NCI-H146 treated with DMSO at 0.1 percent for 48 hours (cell line): Measurements from ENCODE around the gene PPFIBP2.
"Not testable (repeated sequence)": the region's sequence is repeated elsewhere in the genome, so short reads cannot be mapped to it uniquely, and the experiment has no call there.

Experiments
- DNase-seq: peaks from one replicate; lab custom pipeline; 2025; ENCODE audit not compliant: unreplicated experiment; lab: John Stamatoyannopoulos, UW

The PPFIBP2 gene

DNA sequence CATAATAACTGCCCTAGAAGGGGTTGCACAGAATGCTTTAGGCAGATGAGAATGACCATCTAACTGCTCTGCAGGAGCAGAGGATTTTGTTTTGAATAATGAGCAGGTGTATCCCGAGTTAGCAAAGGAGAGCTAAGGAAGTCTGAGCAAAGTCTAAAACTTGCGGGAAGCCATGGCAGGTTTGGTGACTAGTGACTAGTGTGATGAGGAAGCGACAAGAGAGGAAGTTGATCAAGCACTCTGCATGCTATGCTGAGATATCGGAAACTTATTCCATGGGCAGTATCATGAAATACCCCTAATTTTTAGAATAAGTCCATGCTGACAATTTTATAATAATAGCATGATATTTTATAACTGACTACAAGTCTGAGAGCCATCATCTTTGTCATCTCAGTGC lies 15.6 kb upstream of the PPFIBP2 start:
- DNase-seq = no peak

DNA sequence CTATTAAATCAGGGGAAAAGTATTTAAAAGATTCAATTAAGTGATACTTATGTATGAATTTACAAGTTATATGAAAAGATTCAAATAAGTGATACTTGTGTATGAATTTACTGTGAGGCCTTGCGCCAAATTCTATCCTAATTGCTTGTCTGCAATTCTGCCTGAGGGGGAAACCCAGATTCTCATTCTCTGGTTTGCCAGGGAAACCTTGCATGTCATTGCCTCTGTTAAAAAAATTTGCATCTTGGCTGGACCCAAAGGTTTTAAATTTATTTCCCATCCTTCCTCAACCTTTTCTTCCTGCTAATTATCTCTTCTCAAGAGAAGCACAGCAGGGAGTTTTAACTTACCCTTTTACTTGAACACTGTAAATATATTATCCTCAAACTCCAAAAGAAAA lies 14.7 kb upstream of the PPFIBP2 start:
- no peak for DNase-seq

DNA sequence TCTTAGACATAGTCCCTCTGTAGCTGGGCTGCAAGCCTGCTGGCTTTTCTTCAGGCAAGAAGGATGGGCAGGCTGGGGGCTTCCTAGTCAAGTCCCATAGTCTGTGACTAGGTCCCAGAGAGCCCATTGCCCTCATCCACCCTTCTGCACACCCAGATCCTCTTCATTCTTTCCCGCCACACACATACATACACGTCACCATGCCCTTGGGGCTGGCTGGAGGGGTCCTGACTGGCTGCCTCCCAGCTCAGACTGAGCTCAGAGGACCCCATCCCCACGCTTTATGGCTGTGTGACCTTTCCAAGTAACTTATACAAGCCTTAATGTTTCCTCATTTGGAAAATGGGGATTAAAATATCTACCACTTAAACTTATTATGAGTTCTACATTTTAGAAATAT lies 13.5 kb upstream of the PPFIBP2 start:
- DNase-seq = no peak

- no peak for DNase-seq
Measured at GRCh38 chr11:7501251-7501650, 12.5 kb upstream of the PPFIBP2 start.

DNA sequence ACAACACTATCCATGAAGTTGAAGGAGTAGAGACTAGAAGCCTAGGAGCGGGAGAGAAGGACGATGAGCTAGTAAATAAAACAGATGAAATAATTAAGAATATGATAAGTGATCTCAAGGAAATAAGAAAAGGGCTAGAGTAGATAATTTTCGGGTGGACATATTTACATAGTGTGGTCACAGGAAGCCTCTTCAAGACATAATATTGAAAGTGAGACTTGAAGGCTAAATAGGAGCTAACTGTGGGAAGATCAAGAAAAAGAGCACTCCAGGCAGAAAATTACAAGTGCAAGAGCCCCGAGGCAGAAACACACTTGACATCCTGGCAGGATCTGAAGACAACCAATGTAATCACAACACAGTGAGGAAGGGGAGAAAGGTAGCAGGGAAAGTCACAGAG lies 11.9 kb upstream of the PPFIBP2 start:
- no peak for DNase-seq

GRCh38 chr11:7506243-7506642 lies 7.6 kb upstream of the PPFIBP2 start:
- DNase-seq = no peak

DNA sequence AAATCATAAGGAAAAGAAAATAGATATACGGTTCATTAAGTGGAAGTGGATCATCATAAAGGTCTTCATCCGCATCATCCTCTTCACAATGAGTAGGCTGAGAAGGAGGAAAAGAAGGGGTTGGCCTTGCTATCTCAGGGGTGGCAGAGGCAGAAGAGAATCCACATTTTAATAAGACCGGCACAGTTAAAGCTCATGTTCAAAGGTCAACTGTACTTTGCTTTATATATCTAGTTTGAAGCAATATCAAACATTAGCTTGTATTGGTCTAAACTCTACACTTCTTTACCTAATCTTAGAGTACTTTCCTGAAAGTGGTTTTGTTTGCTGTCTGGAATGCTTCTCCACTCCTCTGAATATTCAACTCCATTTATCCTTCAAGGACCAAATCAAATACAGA lies 5.7 kb upstream of the PPFIBP2 start:
- DNase-seq = no peak

DNA sequence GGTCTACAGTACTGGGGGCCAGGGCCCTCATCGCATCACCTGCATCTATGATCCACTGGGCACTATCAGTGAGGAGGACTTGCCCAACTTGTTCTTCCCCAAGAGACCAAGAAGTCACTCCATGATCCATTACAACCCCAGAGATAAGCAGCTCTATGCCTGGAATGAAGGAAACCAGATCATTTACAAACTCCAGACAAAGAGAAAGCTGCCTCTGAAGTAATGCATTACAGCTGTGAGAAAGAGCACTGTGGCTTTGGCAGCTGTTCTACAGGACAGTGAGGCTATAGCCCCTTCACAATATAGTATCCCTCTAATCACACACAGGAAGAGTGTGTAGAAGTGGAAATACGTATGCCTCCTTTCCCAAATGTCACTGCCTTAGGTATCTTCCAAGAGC lies 3.8 kb upstream of the PPFIBP2 start:
- no peak for DNase-seq

GRCh38 chr11:7511401-7511800 lies 2.4 kb upstream of the PPFIBP2 start:
- no peak for DNase-seq

DNA sequence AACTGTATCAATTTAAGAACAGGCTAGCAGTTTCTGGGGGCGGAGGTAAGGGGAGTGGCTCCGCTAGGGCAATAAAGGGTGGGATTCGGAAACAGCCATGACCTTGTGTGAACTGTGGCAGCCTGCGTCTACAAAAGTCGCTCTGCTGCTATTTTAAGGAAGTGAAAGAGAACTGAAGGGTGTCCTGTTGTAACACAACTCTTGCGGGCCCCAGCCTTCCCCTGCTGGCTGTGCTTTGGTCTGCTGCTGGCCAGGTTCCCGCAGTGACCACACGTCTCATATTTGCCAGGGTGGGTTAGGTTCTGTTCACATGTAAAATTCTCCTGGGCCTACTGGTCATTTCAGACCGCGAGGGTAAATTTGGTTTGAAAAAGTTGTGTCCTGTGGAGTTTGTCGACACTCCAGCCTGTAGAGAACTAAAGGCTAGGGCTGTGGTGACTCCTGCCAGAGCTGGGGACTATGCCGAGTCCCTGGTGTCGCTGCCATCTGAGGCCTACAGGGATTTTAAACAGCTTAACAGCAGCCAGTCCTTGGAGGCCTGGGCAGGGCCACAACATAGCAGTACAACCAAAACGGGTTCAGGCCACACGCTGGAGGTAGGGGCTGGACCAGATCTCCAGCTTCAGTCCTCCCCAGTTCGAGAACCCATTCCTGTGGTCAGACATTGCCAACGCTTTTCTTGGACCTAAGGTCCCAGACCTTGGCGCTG lies 1.1 kb upstream of the PPFIBP2 start:
- DNase-seq = no peak

- no peak for DNase-seq
Measured at GRCh38 chr11:7514099-7514591, 346 bp downstream of the PPFIBP2 start.

GRCh38 chr11:7515447-7515886 lies 1.7 kb downstream of the PPFIBP2 start:
- no peak for DNase-seq

- no peak for DNase-seq
Measured at GRCh38 chr11:7516475-7516874, 2.7 kb downstream of the PPFIBP2 start.

DNA sequence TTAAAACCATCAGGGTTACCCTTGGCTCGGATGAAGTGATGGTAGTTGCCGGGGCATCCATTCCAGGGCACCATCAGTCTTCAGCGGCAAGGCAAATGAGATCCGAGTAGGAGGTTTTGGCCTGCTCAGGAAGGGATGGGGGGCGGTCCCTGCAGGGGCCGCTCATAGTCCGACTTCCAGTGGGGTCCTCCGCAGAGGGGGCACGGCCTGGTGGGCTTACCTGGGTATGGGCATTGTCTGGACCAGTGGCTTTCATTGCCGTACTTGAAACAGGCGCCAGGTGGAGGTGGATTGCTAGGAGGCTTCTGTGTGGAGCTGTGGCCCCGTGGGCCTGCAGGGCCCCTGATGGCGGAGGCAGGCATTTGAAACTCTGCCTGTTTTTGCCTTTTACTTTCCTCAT lies 3.9 kb downstream of the PPFIBP2 start:
- not testable (repeated sequence) for DNase-seq

DNA sequence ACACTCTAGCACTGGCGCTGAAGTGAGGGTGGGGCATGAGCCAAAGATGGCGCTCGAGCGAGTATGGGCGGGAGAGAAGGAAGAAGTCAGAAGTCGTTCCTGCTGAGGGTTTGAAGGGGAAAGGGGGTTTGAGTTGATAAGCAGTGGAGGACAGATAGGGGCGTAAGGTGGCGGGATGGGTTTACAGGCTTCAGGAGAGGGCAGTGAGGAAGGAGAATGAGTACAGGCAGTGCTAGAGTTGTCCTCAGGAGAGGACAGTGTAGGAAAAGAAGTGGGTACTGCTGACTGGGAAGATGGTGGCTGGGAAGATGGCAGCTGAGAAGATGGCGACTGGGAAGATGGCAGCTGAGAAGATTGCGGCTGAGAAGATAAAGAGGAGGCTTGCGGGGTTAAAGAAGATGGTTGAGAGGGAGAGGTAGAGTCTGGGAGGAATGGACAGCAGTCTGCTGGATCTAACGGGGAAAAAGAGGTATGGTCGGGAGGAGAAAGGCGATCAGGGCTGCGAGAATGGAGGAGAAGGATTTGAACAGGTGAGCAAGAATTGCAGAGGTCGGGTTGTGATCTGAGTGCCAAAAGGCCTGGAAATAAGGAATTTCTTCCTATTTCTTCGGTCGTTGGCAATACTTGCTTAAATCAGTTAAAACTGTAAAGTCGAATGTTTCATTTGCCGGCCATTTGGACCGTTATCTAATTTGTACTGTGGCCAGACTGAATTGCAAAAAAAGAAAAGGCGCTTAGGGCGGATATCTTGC lies 5.2 kb downstream of the PPFIBP2 start:
- DNase-seq = no peak

DNA sequence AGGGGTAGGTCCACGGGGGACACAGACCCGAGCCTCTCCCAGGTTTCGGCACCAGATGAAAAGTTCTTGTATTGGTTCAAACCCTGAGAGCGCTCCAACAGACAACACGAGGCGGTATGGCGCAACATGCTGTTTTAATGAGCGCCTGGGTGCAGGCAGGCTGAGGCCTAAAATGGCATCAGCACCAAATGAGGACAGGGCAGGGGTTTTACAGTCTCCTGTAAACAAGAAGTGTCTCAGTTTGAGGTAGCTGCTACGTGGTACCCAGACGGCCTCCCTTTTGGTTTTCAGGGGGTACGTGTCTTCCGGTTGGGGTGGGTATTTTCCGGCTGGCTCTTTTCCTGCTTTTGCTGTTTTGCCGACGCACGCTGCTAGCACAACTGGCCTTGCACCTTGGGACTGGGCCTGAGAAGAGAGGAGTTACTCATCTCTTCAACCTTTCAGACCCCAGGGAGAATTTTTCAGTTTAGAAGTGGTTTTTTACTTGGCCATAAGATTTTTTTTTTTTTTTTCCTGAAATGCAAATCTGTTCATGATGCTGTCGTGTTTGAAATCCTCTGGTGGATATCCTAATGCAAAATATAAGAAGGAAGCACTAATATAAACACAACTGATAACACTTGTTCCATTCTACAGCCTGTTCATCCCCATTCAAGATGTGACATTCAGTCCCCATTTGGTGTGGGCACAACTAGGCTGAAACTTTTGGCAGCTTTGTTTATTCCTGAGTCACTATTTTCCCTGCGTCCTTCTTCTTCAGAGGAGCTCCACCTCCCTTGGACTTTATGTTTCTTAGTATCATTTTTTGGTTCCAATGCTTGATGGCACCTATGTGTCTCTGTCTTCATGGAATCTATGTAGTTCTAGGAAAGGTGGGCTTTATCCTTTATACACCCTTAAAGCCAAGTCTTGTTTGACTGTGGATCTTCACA lies 6.5 kb downstream of the PPFIBP2 start:
- DNase-seq = no peak

DNA sequence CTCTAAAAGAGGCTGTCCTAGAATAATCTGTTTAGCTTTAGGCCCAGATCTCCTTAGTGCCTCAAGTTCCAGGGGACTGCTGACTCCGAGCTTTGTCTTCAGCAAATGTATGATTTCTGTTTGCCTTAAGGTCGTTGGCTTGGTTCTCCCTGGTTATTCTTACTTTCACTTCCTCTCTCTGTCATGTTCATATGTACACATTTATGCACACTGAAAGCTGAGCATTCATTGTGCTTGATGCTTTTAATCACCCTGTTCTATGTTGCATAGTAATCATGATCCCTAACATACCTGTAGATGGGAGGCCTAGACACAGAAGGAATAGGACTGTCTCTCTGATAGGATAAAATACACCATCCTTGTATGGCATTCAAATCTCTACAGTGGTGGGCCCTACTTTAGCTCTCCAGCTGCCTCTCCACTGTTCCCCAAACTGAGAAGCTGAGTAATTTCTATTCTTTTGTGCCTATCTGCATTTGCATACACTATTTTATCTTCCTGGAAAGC lies 7.2 kb downstream of the PPFIBP2 start:
- DNase-seq = no peak

DNA sequence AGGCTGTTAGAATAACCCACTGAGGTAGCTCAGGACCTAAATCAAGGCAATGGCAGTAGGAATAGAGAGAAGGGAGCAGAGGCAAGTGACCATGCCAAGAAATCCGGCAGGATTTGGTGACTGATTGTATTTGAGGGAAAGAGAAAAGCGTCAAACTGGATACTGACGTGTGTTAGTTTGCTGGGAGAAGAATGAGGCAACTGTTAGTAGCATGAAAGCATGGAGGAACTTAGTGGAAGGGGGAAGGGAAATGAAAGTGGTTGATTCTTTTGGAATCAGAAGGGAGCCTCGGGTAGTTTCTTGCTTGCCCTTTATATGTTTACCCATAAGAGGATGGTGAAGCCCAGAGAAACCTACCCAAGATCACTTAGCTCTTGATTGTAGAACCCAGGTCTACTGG lies 8.3 kb downstream of the PPFIBP2 start:
- no peak for DNase-seq

- no peak for DNase-seq
Measured at GRCh38 chr11:7522546-7522945, 8.7 kb downstream of the PPFIBP2 start.

GRCh38 chr11:7523416-7524210 lies 9.8 kb downstream of the PPFIBP2 start:
- no peak for DNase-seq
